ENCODE data around the gene PDE1A. TPM values are rescaled to one million over a fixed set of nuclear protein-coding genes. Genes with fewer than 3 reads are reported as not detected.

Gene PDE1A
- total and polyA plus RNA-seq, 2 of the 13 experiments (the other 11 are each of a cell fraction or from before 2014, with no cell fraction given) = not detected

- TF ChIP-seq ARID4A (CRISPR knock-in tag; IDR thresholded peaks at IDR 0.05; ENCODE audit: borderline replicate concordance) (no peak), ZSCAN22 (CRISPR knock-in tag; IDR thresholded peaks at IDR 0.05) (no peak), ZNF724P (CRISPR knock-in tag; IDR thresholded peaks at IDR 0.05; ENCODE audit: borderline replicate concordance) (no peak), ZNF616 (CRISPR knock-in tag; IDR thresholded peaks at IDR 0.05; ENCODE audit: low read depth) (no peak), MYPOP (CRISPR knock-in tag; IDR thresholded peaks at IDR 0.05) (no peak), GPBP1L1 (CRISPR knock-in tag; IDR thresholded peaks at IDR 0.05) (no peak), ZSCAN9 (CRISPR knock-in tag; IDR thresholded peaks at IDR 0.05; ENCODE audit: borderline replicate concordance) (no peak)
Observed at GRCh38 chr2:182368996-182369395, 57.8 kb downstream of the PDE1A start (continued).

Data from HepG2 (cell line).